Measurements from ENCODE around the gene CCNE1. TPM values are rescaled to one million over a fixed set of nuclear protein-coding genes. Genes with fewer than 3 reads are reported as not detected.

Gene CCNE1
- total RNA-seq, 1 donor from 2014 or later: 54.5 TPM

Other genes with a start within 250 kb of the CCNE1 start
- 121 TPM in 2 replicates for gene POP4, start 205.7 kb upstream of the CCNE1 start, total RNA-seq
- 24.0 and 26.7 TPM in 2 replicates for gene PLEKHF1, start 146.5 kb upstream of the CCNE1 start, total RNA-seq
- gene C19orf12, start 96.7 kb upstream of the CCNE1 start, total RNA-seq: 41.4 and 41.6 TPM in 2 replicates
- 60.0 and 64.3 TPM in 2 replicates for gene URI1, start 130.2 kb downstream of the CCNE1 start, total RNA-seq